Measurements from ENCODE around the gene NEU1. TPM values are rescaled to one million over a fixed set of nuclear protein-coding genes. Genes with fewer than 3 reads are reported as not detected.
"Not testable (repeated sequence)": the region's sequence is repeated elsewhere in the genome, so short reads cannot be mapped to it uniquely, and the experiment has no call there.

The NEU1 gene
- total and polyA plus RNA-seq, 8 donors: 25.7 to 106 (median 29.4) TPM

GRCh38 chr6:31860349-31860748 lies 2.3 kb downstream of the NEU1 start:
- H3K36me3 ChIP-seq: peaks cover 0 to 56% of the 10 kb centered on the region in 2 donors
- no peak for ATAC-seq
- no peaks in the 10 kb centered on the region for H3K9me3 ChIP-seq
- peaks cover 11 to 29% of the 10 kb centered on the region in 2 donors for H3K4me1 ChIP-seq
- no peak for DNase-seq
- TF ChIP-seq, protein P1, sequence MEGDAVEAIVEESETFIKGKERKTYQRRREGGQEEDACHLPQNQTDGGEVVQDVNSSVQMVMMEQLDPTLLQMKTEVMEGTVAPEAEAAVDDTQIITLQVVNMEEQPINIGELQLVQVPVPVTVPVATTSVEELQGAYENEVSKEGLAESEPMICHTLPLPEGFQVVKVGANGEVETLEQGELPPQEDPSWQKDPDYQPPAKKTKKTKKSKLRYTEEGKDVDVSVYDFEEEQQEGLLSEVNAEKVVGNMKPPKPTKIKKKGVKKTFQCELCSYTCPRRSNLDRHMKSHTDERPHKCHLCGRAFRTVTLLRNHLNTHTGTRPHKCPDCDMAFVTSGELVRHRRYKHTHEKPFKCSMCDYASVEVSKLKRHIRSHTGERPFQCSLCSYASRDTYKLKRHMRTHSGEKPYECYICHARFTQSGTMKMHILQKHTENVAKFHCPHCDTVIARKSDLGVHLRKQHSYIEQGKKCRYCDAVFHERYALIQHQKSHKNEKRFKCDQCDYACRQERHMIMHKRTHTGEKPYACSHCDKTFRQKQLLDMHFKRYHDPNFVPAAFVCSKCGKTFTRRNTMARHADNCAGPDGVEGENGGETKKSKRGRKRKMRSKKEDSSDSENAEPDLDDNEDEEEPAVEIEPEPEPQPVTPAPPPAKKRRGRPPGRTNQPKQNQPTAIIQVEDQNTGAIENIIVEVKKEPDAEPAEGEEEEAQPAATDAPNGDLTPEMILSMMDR (IDR thresholded peaks at IDR 0.05): no peak
- H3K27me3 ChIP-seq: no peaks in the 10 kb centered on the region
- intact Hi-C loops (cut with DNase I): loop anchor here in 1 of 2 donors (10.0 kb wide), 1 partner anchor 186 kb away; no protein-coding TSS in a partner anchor
- H3K4me3 ChIP-seq: no peak overlapping the region
- H3K27ac ChIP-seq: no peak overlapping the region

DNA sequence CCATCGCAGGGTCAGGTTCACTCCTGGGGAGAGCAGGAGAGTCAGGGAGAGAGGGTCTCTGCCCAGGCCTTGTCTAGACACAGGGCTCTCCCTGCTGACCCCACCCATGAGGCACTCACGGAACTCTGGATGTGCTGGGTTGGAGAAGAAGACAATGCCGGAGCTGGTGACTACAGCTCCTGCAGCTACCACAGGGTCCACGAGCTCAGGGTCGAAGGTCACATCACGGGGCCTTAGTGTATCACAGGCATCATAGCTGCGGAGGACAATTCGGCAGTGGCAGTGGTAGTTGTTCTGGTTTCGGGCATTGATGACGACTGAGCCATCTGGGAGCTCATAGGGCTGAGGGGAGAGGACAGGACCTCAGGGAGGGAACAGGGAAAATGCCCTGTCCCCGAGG lies 2.7 kb downstream of the NEU1 start:
- intact Hi-C loops (cut with DNase I): loop anchor here in 1 of 2 donors (10.0 kb wide), 1 partner anchor 185 kb away; no protein-coding TSS in a partner anchor
- peaks cover 0 to 57% of the 10 kb centered on the region in 2 donors for H3K36me3 ChIP-seq
- no peaks in the 10 kb centered on the region for H3K9me3 ChIP-seq
- peaks cover 11 to 29% of the 10 kb centered on the region in 2 donors for H3K4me1 ChIP-seq
- DNase-seq (no peak), ATAC-seq (no peak)
- no peak overlapping the region for H3K27ac ChIP-seq
- H3K4me3 ChIP-seq: no peak overlapping the region
- TF ChIP-seq, protein P1 (IDR thresholded peaks at IDR 0.05): no peak
- no peaks in the 10 kb centered on the region for H3K27me3 ChIP-seq

DNA sequence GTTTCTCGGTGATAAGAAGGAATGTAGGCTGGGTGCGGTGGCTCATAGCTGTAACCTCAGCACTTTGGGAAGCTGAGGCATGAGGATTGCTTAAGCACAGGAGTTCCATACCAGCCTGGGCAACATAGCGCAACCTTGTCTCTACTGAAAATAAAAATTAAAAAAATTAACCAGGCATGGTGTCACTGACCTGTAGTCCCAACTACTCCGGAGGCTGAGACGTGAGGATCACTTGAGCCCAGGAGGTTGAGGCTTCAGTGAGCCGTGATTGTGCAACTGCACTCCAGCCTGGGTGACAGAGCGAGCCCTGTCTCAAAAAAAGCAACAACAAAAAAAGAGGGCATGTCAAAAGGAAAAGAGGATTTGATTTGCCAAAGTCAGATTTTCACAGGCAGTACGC lies 3.9 kb downstream of the NEU1 start:
- DNase-seq (no peak), ATAC-seq (no peak)
- TF ChIP-seq, protein P1 (IDR thresholded peaks at IDR 0.05): no peak
- Histone ChIP-seq H3K4me1 (peaks cover 6 to 20% of the 10 kb centered on the region in 2 donors), H3K27ac (no peak overlapping the region), H3K27me3 (no peaks in the 10 kb centered on the region), H3K4me3 (no peak overlapping the region), H3K9me3 (no peaks in the 10 kb centered on the region), H3K36me3 (peaks cover 0 to 57% of the 10 kb centered on the region in 2 donors)
- intact Hi-C loops (cut with DNase I): no loop called here

DNA sequence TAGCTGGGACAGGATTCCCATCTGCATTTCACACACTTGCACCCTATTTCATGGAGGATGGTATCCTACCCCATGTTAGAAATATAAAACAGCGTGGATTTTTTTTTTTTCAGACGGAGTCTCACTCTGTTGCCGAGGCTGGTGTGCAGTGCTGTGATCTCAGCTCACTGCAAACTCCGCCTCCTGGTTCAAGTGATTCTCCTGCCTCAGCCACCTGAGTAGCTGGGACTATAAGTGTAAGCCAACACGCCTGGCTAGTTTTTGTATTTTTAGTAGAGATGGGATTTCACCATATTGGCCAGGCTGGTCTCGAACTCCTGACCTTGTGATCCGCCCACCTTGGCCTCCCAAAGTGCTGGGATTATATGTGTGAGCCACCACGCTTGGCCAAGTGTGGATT lies 4.8 kb downstream of the NEU1 start:
- ATAC-seq; DNase-seq; intact Hi-C loops (cut with DNase I): not testable (repeated sequence)

DNA sequence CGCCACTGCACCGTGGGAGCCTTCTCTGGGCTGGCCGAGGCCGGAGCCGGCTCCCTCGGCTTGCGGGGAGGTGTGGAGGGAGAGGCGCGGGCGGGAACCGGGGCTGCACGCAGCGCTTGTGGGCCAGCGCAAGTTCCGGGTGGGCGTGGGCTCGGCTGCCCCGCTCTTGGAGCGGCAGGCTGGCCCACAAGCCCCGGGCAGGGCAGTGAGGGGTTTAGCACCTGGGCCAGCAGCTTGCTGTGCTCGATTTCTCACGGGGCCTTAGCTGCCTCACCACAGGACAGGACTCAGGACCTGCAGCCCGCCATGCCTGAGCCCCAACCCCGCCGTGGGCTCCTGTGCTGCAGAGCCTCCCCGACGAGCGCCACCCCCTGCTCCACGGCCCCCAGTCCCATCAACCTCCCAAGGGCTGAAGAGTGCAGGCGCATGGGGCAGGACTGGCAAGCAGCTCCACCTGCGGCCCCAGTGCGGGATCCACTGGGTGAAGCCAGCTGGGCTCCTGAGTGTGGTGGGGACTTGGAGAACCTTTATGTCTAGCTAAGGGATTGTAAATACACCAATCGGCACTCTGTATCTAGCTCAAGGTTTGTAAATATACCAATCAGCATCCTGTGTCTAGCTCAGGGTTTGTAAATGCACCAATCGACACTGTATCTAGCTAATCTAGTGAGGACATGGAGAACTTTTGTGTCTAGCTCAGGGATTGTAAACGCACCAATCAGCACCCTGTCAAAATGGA lies 10.5 kb downstream of the NEU1 start:
- H3K4me1 ChIP-seq; H3K9me3 ChIP-seq; H3K27ac ChIP-seq; H3K4me3 ChIP-seq; ATAC-seq; intact Hi-C loops (cut with DNase I); H3K27me3 ChIP-seq; DNase-seq: not testable (repeated sequence)
- H3K36me3 ChIP-seq: peaks cover 0 to 19% of the 10 kb centered on the region in 2 donors

More for the DNA sequence above, 4.8 kb downstream of the NEU1 start:
- not testable (repeated sequence) for H3K27ac ChIP-seq, H3K27me3 ChIP-seq, H3K4me3 ChIP-seq, H3K9me3 ChIP-seq
- Histone ChIP-seq H3K36me3 (peaks cover 0 to 57% of the 10 kb centered on the region in 2 donors), H3K4me1 (peaks cover 6 to 13% of the 10 kb centered on the region in 2 donors)

DNA sequence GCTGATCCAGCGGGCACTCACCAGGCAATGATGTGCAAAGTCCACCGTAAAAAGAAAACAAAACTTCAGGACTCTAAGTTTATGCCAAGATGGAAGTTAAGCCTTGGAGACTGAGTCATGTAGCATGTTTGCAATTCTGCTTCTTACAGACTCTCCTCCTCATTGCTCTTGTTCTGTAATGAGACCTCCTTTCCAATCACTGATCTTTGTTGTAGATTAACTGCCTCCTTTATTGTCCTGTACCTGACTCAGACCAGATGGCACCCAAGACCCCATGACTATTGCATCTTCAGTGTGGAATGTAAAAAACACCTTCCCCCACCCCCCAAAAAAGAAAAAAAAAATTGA lies 11.2 kb downstream of the NEU1 start:
- TF ChIP-seq, protein P1 (IDR thresholded peaks at IDR 0.05): no peak
- H3K36me3 ChIP-seq: peaks cover 0 to 12% of the 10 kb centered on the region in 2 donors
- H3K27ac ChIP-seq: no peak overlapping the region
- no peak overlapping the region for H3K4me3 ChIP-seq
- H3K4me1 ChIP-seq: no peaks in the 10 kb centered on the region
- no peak for ATAC-seq
- DNase-seq: no peak
- no peaks in the 10 kb centered on the region for H3K27me3 ChIP-seq
- intact Hi-C loops (cut with DNase I): no loop called here
- H3K9me3 ChIP-seq: no peaks in the 10 kb centered on the region

All from left lung (tissue), 10 donors.